Left forelimb (tissue), 1 donor: ENCODE results near the gene MAN1A1.

Experiments
- DNase-seq: peaks from one replicate; pipeline ENCODE4 v3.0.0-alpha.2; 2018; ENCODE audit warnings: low spot score

The MAN1A1 gene

DNA sequence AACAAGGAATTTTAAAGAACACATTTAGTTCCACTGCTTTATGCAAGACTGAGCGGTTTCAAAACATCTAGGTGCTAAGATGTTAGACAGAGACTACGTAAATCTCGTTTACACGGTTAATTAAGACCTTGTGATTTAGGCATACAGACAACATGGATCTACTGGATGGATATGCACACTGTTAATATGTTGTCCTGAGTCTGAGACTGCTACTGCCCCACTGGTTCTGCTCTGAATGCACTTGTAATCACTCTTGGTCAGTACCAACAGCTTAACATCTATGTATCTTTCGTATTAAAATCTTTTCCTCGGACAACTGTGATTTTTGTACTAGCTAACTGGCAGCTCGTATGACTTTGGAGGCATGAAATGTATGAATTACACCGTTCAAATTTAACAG is 3.1 kb downstream of the MAN1A1 start:
- DNase-seq, result no peak

DNA sequence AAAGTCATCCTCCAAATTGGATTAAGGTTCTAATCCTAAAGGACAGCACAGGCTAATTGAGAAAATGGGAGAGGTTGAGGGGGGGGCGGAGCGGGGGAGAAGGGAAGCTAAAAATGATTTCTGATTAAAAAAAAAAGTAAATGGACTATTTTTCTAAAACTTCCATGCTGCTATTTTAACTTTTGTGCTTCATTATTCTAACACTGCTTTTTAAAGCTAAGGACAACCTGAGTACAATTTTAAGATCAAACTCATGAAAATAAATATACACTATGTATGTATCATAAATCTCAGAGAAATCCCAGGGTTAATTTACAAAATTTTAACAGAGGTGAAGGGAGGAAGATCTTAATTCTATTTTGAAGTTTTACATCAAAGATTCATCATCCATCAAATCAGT is 4.4 kb downstream of the MAN1A1 start:
- DNase-seq, result no peak

DNA sequence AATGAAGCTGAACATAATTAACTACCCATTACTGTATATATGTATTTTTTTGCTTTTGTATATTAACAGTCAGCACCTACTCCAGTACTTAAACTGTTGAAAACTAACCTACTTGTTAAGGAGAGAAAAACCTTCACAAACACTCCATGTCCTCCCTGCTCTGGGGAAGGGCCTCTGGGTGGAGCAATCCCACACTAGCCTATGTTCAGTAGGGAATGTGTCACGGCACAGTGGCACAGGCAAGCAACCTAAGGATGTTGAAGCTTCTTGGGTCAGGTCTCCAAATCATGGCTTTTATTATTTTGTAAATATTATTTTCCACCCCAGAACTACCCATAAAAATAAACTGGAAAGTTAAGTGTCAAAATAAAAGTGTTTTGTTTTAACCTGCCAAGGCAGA is 5.3 kb downstream of the MAN1A1 start:
- no peak for DNase-seq

DNA sequence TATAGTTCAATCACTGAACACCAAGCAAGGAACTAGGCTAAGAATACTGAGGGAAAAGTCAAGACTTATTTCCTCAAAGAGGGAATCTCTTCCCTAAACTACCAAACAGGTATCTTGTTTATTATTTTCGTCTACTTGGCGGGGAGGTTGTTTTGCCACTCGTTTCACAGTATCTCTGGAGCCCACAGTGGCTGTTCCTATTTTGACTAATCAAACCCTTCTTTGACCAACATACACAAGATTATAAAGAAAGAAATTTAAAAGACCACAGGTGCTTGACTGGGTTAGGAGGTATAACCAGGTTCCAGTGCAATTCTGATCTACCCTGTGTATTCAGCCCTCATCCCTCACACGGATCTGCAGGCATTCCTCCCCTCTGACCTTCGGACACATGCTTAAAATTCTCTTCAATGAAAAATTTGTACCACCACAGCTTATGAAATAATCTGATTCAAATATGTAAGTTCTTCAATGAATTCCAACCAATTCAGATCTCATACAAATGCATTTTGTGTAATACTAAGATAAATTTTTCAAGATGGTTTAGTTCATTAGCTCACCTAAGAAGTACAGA is 5.9 kb downstream of the MAN1A1 start:
- no peak for DNase-seq

- DNase-seq, result no peak
Measured at GRCh38 chr6:119343167-119343566, 6.4 kb downstream of the MAN1A1 start.

DNA sequence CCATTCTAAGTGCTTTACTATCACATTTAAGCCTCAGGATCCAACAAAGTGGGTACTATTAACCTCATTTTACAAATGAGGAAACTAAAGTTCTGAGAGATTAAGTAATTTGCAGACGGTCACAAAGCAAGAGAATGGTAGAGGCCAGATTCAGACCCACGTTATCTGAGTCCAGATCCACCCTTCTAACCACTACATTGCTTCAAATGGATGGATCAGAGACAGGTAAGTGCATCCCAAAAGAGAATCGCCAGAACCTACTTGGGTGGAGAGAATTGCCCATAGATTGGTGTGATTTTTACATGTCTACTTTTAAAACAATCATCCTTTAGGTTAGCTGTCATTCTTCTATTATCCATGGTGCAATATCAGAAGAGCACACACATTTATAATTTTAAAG is 7.1 kb downstream of the MAN1A1 start:
- DNase-seq, result no peak

- no peak for DNase-seq
Measured at GRCh38 chr6:119340796-119341487, 8.6 kb downstream of the MAN1A1 start.

GRCh38 chr6:119339941-119340456 is 9.6 kb downstream of the MAN1A1 start:
- DNase-seq, result no peak

DNA sequence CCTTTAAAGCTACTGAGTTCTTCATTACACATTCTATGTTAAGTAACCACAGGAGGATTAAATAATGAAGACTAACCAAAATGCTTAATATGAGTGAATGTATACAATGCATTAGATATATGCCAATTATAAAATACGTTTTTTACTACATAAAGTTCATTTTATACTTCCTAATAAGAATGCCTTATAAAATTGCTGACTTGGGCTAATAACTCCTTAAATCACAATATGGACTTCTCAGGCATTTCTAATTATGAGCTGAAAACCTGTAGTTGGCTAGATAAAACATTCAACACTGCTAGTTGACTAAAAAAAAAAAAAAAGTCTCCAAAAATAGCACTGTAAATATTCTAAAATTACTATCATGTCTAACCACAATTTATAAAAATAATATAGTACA is 11.8 kb downstream of the MAN1A1 start:
- DNase-seq, result no peak

DNA sequence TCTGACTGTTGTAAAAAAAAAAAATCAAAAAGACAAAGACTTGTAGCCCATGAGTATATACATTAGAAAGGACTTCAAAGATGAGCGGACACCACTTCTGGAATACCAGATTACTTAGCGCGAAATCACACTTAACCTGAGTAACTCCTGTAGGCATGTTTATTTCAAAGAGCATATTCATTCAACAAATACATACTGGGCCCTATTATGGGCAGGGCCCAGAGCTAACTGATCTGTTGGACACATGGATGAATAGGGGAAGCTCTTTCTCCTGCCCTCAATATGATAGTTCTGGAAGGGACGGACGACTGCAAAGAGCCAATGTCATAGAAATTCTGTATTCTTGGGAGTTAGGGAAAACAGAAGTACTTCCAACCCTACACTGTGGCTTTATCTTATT is 12.3 kb downstream of the MAN1A1 start:
- no peak for DNase-seq

DNA sequence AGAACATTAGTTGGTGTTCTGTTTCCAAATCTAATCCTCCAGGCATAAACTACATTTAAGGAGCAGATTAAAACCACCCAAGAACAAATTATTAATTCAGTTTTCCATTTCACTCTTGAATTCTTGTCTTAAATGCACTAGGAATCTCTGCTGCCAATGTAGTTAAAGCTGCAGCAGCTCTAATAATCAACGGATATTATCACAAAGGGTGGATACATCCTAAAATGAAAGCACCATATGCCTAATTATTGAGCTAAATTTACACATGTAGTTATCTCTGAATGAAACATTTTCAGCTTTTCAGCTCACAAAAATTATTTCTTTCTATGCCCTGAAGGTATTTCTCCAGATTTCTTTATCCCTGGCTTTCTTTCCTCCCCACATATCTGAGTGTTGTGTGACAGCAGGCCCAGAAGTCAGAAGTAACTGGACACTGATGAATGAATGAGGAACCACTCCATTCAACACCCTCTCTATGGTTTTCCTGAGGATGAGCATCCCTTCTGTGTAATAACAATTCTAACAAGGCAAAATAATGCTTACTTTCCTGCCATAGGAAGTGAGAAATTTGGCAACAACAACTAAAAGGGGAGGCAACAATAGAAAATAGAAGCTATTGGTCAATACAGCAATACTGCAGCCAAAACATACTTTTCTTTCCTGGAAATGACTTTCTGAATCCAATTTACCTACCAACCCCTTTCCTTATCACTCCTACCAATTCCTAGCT is 14.9 kb downstream of the MAN1A1 start:
- DNase-seq, result no peak

DNA sequence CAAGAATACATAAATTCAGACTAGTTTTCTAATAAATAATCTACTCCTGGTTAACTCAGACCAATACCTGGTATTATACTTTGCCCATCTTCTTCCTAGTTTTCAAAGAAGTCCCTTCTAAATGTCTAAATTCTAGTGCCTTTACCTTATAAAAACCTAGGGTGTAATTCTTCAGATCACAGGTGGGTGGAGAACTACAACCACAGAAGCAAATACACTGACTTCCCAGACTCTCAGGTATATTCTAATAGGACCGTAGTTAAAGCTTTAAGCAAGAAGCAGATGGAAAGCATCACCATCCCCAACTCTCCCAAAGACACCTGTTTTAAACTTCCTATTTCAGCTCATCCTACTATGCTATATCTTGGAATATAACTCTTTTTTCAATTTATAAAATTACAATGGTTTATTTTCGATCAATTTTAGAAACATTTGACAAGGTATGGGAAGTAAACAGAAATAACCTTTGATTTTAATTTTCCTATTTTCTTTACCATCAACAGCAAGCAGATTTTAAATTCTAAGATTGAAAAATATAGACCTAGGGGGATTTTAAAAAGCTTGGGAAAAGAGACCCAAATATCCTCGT is 15.8 kb downstream of the MAN1A1 start:
- no peak for DNase-seq

DNA sequence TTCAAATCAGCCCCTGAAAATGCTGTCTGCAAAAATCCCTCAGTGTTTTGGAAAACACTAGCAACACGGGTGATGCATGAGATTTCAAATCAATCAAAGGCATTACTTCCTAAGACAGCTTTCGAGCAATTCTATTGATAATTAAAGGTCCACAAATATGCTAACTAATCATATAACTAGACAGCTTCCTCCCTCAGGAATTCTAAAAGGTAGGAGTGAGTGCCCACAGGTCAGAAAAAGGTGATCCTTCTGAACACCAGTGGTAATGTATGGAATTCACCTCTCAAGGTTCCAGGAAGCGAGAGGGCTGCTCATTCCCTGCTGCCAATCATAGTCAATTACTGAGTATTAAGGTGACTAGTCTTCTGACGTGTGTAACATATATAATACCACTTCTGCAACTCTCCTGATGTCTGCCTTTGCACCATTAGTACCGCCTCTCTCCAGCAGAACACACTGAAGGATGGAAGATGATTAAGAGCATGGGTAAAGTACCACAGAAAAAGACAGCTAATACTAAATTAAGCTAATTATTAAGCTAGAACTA is 16.4 kb downstream of the MAN1A1 start:
- no peak for DNase-seq

DNA sequence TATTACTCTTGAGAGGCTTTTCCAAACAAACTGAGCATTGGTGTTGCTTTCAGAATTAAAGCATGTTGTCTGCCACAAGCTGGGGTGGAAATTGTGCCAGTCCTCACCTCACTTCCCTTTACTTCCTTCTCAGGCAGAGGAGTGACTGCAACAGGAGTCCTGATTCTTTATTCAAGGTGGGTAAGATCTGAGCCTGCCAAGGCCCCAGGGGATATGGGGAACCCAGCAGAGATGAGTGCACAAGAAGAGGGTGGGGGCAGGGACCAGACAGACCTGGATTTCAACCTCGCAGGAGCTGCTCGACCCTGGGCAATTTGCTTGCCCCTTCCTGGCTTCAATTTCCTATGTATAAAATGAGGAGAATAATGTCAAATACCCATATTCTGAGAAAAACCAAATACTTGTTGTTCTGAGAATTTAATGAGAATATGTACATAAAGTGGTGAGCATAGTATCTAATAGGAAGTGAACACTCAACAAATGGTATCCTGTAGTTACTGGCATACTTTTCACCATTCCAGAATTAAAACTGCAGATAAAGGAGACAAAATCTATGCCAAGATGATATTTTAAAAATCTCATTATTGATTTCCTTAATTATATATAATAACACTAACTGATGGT is 17.8 kb downstream of the MAN1A1 start:
- no peak for DNase-seq

DNA sequence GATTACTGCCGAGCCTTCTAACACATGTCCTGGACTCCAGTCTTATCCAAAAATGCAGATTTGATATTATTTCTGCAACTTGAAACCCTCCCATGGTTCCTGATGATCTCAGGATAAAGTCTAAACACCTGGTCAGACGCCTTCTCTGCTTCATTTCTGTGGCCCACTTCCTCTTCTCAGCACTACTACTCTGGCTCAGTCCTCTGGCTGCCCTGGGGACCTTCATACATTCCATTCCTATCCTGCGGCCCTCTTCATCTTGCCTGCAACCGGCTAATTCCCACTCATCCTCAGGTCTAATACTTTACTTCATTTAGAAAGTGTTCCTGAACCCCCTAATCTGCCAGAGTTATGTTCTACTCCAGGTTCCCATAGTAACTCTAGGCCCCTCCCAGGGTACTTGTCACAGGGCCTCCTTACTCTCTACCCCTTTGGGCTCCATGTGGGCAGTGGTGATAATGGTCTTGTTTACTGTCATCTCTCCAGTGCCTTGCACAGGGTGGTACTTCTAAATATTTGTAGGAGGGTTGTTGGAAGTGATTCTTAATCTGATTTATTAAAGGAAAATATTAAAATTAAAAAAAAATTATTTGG is 18.9 kb downstream of the MAN1A1 start:
- DNase-seq, result no peak

GRCh38 chr6:119329794-119330180 is 19.8 kb downstream of the MAN1A1 start:
- DNase-seq, result no peak

- no peak for DNase-seq
Measured at GRCh38 chr6:119328892-119329793, 20.4 kb downstream of the MAN1A1 start.

DNA sequence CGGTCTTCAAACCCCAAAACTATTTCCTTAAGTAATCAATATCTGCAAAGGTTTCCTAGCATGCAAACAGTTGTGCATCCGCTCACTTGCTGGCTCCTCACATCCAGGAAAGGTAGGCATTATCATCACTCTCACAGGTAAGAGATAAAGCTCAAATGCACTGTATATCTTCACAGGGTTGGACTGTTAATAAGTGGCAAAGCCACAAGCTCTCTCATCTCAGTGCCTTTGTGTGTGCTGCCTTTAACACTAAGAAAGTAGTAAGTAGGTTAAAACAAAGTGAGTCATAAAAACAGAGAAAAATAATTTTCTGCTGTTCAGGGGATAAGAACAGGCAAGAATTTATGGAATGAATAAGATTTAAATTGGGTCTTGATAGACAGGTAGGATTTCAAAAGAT is 21.3 kb downstream of the MAN1A1 start:
- DNase-seq, result no peak

GRCh38 chr6:119327810-119328209 is 21.8 kb downstream of the MAN1A1 start:
- DNase-seq, result no peak

- no peak for DNase-seq
Measured at GRCh38 chr6:119326291-119327005, 23.1 kb downstream of the MAN1A1 start.
